Body of pancreas (tissue), 4 donors: Measurements from ENCODE around the gene MYDGF. TPM values are rescaled to one million over a fixed set of nuclear protein-coding genes. Genes with fewer than 3 reads are reported as not detected.

Source experiments
- ATAC-seq: fragments of 150-250 bp; one replicate; pipeline ENCODE4 v1.9.1; 2016
- DNase-seq, 4 donors: peaks; one replicate each; pipeline ENCODE4 v3.0.0-alpha.2; 2019
- H3K27ac ChIP-seq, 4 donors: fragments of 200-600 bp; sonication (generic); 1 replicate in 3 of 4; 2 replicates in 1 of 4; pipeline versions ENCODE4 v1.5.1 to v1.6.1; 2016 to 2019; ENCODE audit warnings: mild to moderate bottlenecking in 1 of 4, mixed read lengths in 1 of 4, moderate library complexity in 1 of 4
- H3K27me3 ChIP-seq, 2 donors: fragments of 200-600 bp; sonication (generic); one replicate each; pipeline ENCODE4 v1.6.0; 2016; ENCODE audit warnings: mild to moderate bottlenecking in 1 of 2
- H3K36me3 ChIP-seq, 2 donors: fragments of 200-600 bp; sonication (generic); replicated peaks in 1 of 2; 2 replicates each; pipeline ENCODE4 v1.5.1; 2016; ENCODE audit warnings: low read depth in 2 of 2; ENCODE audit not compliant: insufficient read depth in 1 of 2
- H3K4me1 ChIP-seq: fragments of 200-600 bp; sonication (generic); one replicate; pipeline ENCODE4 v1.6.0; 2016
- H3K4me3 ChIP-seq, 2 donors: fragments of 200-600 bp; sonication (generic); 1 replicate in 1 of 2; 2 replicates in 1 of 2; pipeline ENCODE4 v1.5.1; 2016 to 2019
- H3K9me3 ChIP-seq, 3 donors: fragments of 200-600 bp; sonication (generic); 1 replicate in 2 of 3; 2 replicates in 1 of 3; pipeline ENCODE4 v1.5.1; 2016
- CTCF ChIP-seq, 7 experiments: fragments of 450-650 bp in 4 of 7; fragments of 200-600 bp in 3 of 7; sonication (generic) in 3 of 7; IDR thresholded peaks; one replicate each; pipeline ENCODE4 v1.5.1; 2016 to 2019; ENCODE audit warnings: antibody characterized with exemption in 7 of 7
- POLR2A ChIP-seq, 3 donors: fragments of 450-650 bp; IDR thresholded peaks; one replicate each; pipeline ENCODE4 v1.6.1; 2016; ENCODE audit warnings: antibody characterized with exemption in 3 of 3, mild to moderate bottlenecking in 2 of 3
- WGBS, 2 donors: methylation state at CpG; one replicate each; pipeline ENCODE4 v1.1.5; 2017; 5-methylcytosine and 5-hydroxymethylcytosine counted together
- intact Hi-C: fragments of 100-400 bp; cut with DNase I; formaldehyde crosslinking; loops from one replicate; pipeline ENCODE4 v1.15.1; 2023
- total RNA-seq, 2 donors: library from RNA; depleted of rRNA; stranded (reverse); fragments of >200 nt; gene quantifications; one replicate each; pipeline ENCODE4 v1.1.0, GENCODE V29; 2016

Gene MYDGF
- total RNA-seq, 2 donors from 2014 or later: 42.5 to 50.1 TPM

GRCh38 chr19:4638828-4639530 lies 31.2 kb downstream of the MYDGF start, which contains the start of gene TNFAIP8L1:
TNFAIP8L1 (plus strand) TSS chr19:4639516; CDS start chr19:4651870, 12,354 bp downstream.
- ATAC-seq: peak; percentile 97
- peak; percentile 96 to 98 (median 96) for DNase-seq
- H3K9me3 ChIP-seq: no peaks in the 10 kb centered on the region
- H3K4me3 ChIP-seq: peak within 1 kb of the TSS; percentile 54 to 56
- 4% methylated on average over 19 to 46 of the region's 49 CpGs for WGBS, 2 donors
- no peaks in the 10 kb centered on the region for H3K36me3 ChIP-seq
- H3K27ac ChIP-seq: peak within 1 kb of the TSS in 3 of 4 donors; percentile 3 to 78 (median 58)
- intact Hi-C loops: loop anchor here (10.0 kb wide), 1 partner anchor 64 kb away; no protein-coding TSS in a partner anchor
- TF ChIP-seq CTCF (IDR thresholded peaks at IDR 0.05) (no peak), POLR2A (IDR thresholded peaks at IDR 0.05) (peak in 2 of 3 donors; percentile 18 to 24)
- H3K4me1 ChIP-seq: peaks cover 34% of the 10 kb centered on the region
- no peaks in the 10 kb centered on the region for H3K27me3 ChIP-seq

GRCh38 chr19:4638317-4638716 lies 31.8 kb downstream of the MYDGF start:
- DNase-seq (peak in 1 of 4 donors; percentile 28), ATAC-seq (no peak)
- Histone ChIP-seq H3K27ac (peak overlapping the region in 2 of 4 donors; percentile 13 to 78), H3K4me3 (no peak overlapping the region), H3K27me3 (no peaks in the 10 kb centered on the region), H3K36me3 (no peaks in the 10 kb centered on the region), H3K4me1 (peaks cover 40% of the 10 kb centered on the region), H3K9me3 (no peaks in the 10 kb centered on the region)
- 64 to 69% methylated on average over 2 to 11 of the region's 11 CpGs for WGBS, 2 donors
- intact Hi-C loops: loop anchor here (10.0 kb wide), 1 partner anchor 64 kb away; no protein-coding TSS in a partner anchor
- no peak for TF ChIP-seq POLR2A (IDR thresholded peaks at IDR 0.05)
- TF ChIP-seq CTCF (IDR thresholded peaks at IDR 0.05): no peak

GRCh38 chr19:4636761-4637160 lies 33.4 kb downstream of the MYDGF start:
- no peak for DNase-seq

GRCh38 chr19:4636151-4636717 lies 33.9 kb downstream of the MYDGF start:
- TF ChIP-seq CTCF (IDR thresholded peaks at IDR 0.05): peak; percentile 79 to 97 (median 84)
- TF ChIP-seq POLR2A (IDR thresholded peaks at IDR 0.05): no peak
- Histone ChIP-seq H3K4me1 (peaks cover 41% of the 10 kb centered on the region), H3K27me3 (no peaks in the 10 kb centered on the region), H3K4me3 (peak overlapping the region; percentile 23), H3K9me3 (no peaks in the 10 kb centered on the region), H3K36me3 (no peaks in the 10 kb centered on the region), H3K27ac (no peak overlapping the region)
- 0 to 1% methylated on average over 3 to 31 of the region's 43 CpGs for WGBS, 2 donors
- intact Hi-C loops: loop anchor here (10.0 kb wide), 1 partner anchor 61 kb away; no protein-coding TSS in a partner anchor
- DNase-seq: peak; percentile 52 to 71 (median 64)
- ATAC-seq: peak; percentile 24

More at GRCh38 chr19:4636761-4637160, 33.4 kb downstream of the MYDGF start:
- Histone ChIP-seq H3K27me3 (no peaks in the 10 kb centered on the region), H3K9me3 (no peaks in the 10 kb centered on the region), H3K36me3 (no peaks in the 10 kb centered on the region), H3K4me1 (peaks cover 41% of the 10 kb centered on the region), H3K27ac (no peak overlapping the region), H3K4me3 (no peak overlapping the region)
- intact Hi-C loops: loop anchor here (10.0 kb wide), 1 partner anchor 62 kb away; no protein-coding TSS in a partner anchor
- 54 to 57% methylated on average over 4 to 8 of the region's 8 CpGs for WGBS, 2 donors
- no peak for ATAC-seq
- TF ChIP-seq CTCF (IDR thresholded peaks at IDR 0.05) (no peak), POLR2A (IDR thresholded peaks at IDR 0.05) (no peak)
